SK-N-SH (cell line): ENCODE measurements around the gene PTS. TPM values are rescaled to one million over a fixed set of nuclear protein-coding genes. Genes with fewer than 3 reads are reported as not detected.

Experiments used
- CTCF ChIA-PET: fragments of 300-600, 350-600 bp; formaldehyde crosslinking; extraction: SDS; loops from one replicate; lab custom pipeline; 2021; lab: Yijun Ruan, JAX
- POLR2A ChIA-PET: fragments of 350-600 bp; sonication (Branson Sonifier 250); formaldehyde crosslinking; extraction: SDS; loops from one replicate; lab custom pipeline; 2020; ENCODE audit warnings: antibody characterized with exemption, inconsistent platforms; lab: Yijun Ruan, JAX
- DNase-seq: peaks from one replicate; pipeline ENCODE4 v3.0.0; 2012
- H2AFZ ChIP-seq: fragments of 200-600 bp; sonication (generic); 2 replicates; pipeline ENCODE4 v1.8.1; 2016; ENCODE audit warnings: antibody characterized with exemption, mild to moderate bottlenecking, low read depth
- H3F3A ChIP-seq: fragments of 200-600 bp; sonication (generic); replicated peaks from 2 replicates; pipeline ENCODE3; 2016; ENCODE audit warnings: antibody characterized with exemption, mild to moderate bottlenecking; ENCODE audit not compliant: insufficient read depth
- H3K27ac ChIP-seq, 2 experiments: fragments of 200-500 bp in 1 of 2; fragments of 200-600 bp in 1 of 2; sonication (Bioruptor generic) in 1 of 2; sonication (generic), shearing (Covaris generic) in 1 of 2; 2 replicates each; pipeline versions ENCODE4 v1.5.1 to v1.6.1; 2014 to 2016; ENCODE audit warnings: low read depth in 2 of 2, inconsistent platforms in 1 of 2, low read length in 1 of 2, mild to moderate bottlenecking in 1 of 2, mixed read lengths in 1 of 2
- H3K27me3 ChIP-seq: fragments of 200-600 bp; sonication (generic), shearing (Covaris generic); 2 replicates; pipeline ENCODE4 v1.6.1; 2016; ENCODE audit warnings: mixed run types; ENCODE audit not compliant: insufficient read depth
- H3K36me3 ChIP-seq, 2 experiments: fragments of 200-500 bp in 1 of 2; fragments of 200-600 bp in 1 of 2; sonication (Bioruptor generic) in 1 of 2; sonication (generic) in 1 of 2; replicated peaks in 1 of 2; 2 replicates each; pipeline versions ENCODE3 to v1.5.1; 2014 to 2016; ENCODE audit warnings: low read length in 1 of 2, mild to moderate bottlenecking in 1 of 2; ENCODE audit not compliant: insufficient read depth in 2 of 2, control insufficient read depth in 1 of 2
- H3K4me1 ChIP-seq, 2 experiments: fragments of 200-500 bp in 1 of 2; fragments of 200-600 bp in 1 of 2; sonication (Bioruptor generic) in 1 of 2; sonication (generic), shearing (Covaris generic) in 1 of 2; 2 replicates each; pipeline versions ENCODE4 v1.5.1 to v1.6.1; 2014 to 2016; ENCODE audit warnings: low read depth in 1 of 2, low read length in 1 of 2, mixed run types in 1 of 2; ENCODE audit not compliant: insufficient read depth in 2 of 2, control insufficient read depth in 1 of 2
- H3K4me2 ChIP-seq: fragments of 200-600 bp; sonication (generic), shearing (Covaris generic); 2 replicates; pipeline ENCODE4 v1.6.1; 2017; ENCODE audit warnings: mixed run types
- H3K4me3 ChIP-seq, 2 experiments: fragments of 200-500 bp in 1 of 2; fragments of 200-600 bp in 1 of 2; sonication (Bioruptor generic) in 1 of 2; sonication (generic), shearing (Covaris generic) in 1 of 2; 2 replicates each; pipeline versions ENCODE4 v1.5.1 to v1.8.1; 2014 to 2016; ENCODE audit warnings: low read depth in 2 of 2, inconsistent platforms in 1 of 2, low read length in 1 of 2, mild to moderate bottlenecking in 1 of 2, mixed read lengths in 1 of 2, moderate library complexity in 1 of 2
- H3K79me2 ChIP-seq: fragments of 200-600 bp; sonication (generic); 2 replicates; pipeline ENCODE4 v1.8.1; 2017; ENCODE audit warnings: mild to moderate bottlenecking; ENCODE audit not compliant: insufficient read depth
- H3K9ac ChIP-seq: fragments of 200-600 bp; sonication (generic); 2 replicates; pipeline ENCODE4 v1.6.1; 2017; ENCODE audit warnings: mixed run types
- H3K9me2 ChIP-seq: fragments of 200-600 bp; sonication (generic); 2 replicates; pipeline ENCODE4 v1.6.1; 2017; ENCODE audit warnings: mixed run types
- H3K9me3 ChIP-seq: fragments of 200-600 bp; sonication (generic); 2 replicates; pipeline ENCODE4 v1.6.1; 2017; ENCODE audit warnings: mixed run types, mild to moderate bottlenecking, moderate library complexity
- H4K20me1 ChIP-seq: fragments of 200-600 bp; sonication (generic); 2 replicates; pipeline ENCODE4 v1.6.1; 2017; ENCODE audit warnings: mild to moderate bottlenecking, mixed run types; ENCODE audit not compliant: insufficient read depth
- CHD2 ChIP-seq: fragments of 150-350 bp; IDR thresholded peaks from 2 replicates; pipeline ENCODE4 v1.6.1; 2018; ENCODE audit warnings: low read length; ENCODE audit not compliant: partially characterized antibody
- EP300 ChIP-seq, 2 experiments: IDR thresholded peaks; 2 replicates each; pipeline versions ENCODE4 v1.4.0 to v1.6.1; 2012; ENCODE audit warnings: borderline replicate concordance in 1 of 2, low read depth in 1 of 2, low read length in 1 of 2
- EZH2phosphoT487 ChIP-seq: fragments of 200-600 bp; sonication (generic); IDR thresholded peaks from 2 replicates; pipeline ENCODE4 v1.6.1; 2017; ENCODE audit warnings: low read depth, mixed run types, mild to moderate bottlenecking, antibody characterized with exemption, moderate library complexity, borderline replicate concordance
- FOXM1 ChIP-seq: IDR thresholded peaks from 2 replicates; pipeline ENCODE4 v1.4.0; 2012; ENCODE audit warnings: low read depth, mild to moderate bottlenecking
- GATA2 ChIP-seq: sonication (generic); formaldehyde crosslinking; IDR thresholded peaks from 2 replicates; pipeline ENCODE4 v1.5.0; 2020; ENCODE audit warnings: mild to moderate bottlenecking, missing genetic modification reagents
- IRF3 ChIP-seq: fragments of 150-350 bp; IDR thresholded peaks from 2 replicates; pipeline ENCODE4 v1.6.1; 2016; ENCODE audit warnings: mild to moderate bottlenecking, low read depth, low read length
- MEF2A ChIP-seq: IDR thresholded peaks from 2 replicates; pipeline ENCODE4 v1.4.0; 2012; ENCODE audit warnings: low read depth, borderline replicate concordance
- POLR2AphosphoS5 ChIP-seq: IDR thresholded peaks from 2 replicates; pipeline ENCODE4 v1.6.1; 2012; ENCODE audit warnings: low read depth, low read length
- SIN3A ChIP-seq: IDR thresholded peaks from 2 replicates; pipeline ENCODE4 v1.6.1; 2012; ENCODE audit warnings: low read depth, mild to moderate bottlenecking, low read length, moderate library complexity, borderline replicate concordance
- TAF1 ChIP-seq: IDR thresholded peaks from 2 replicates; pipeline ENCODE4 v1.6.1; 2012; ENCODE audit warnings: low read depth, mild to moderate bottlenecking, low read length, moderate library complexity, borderline replicate concordance
- TEAD4 ChIP-seq: IDR thresholded peaks from 2 replicates; pipeline ENCODE4 v1.4.0; 2012; ENCODE audit warnings: mild to moderate bottlenecking, borderline replicate concordance; ENCODE audit not compliant: insufficient read depth
- YY1 ChIP-seq: IDR thresholded peaks from 2 replicates; pipeline ENCODE4 v1.4.0; 2012; ENCODE audit warnings: low read depth, mild to moderate bottlenecking
- WGBS: methylation state at CpG from one replicate; pipeline ENCODE4 v1.1.6; 2017; ENCODE audit warnings: low lambda C conversion rate; 5-methylcytosine and 5-hydroxymethylcytosine counted together
- polyA plus RNA-seq, 3 experiments: library from polyadenylated mRNA; depleted of rRNA; stranded (reverse); fragments of >200 nt; gene quantifications; 2 replicates each; pipeline ENCODE4 v1.2.3, GENCODE V29; 2012
- TF ChIP-seq, protein P1 (sequence below): IDR thresholded peaks from 2 replicates; pipeline ENCODE4 v1.4.0; 2012; ENCODE audit warnings: low read depth
- TF ChIP-seq, protein P2 (sequence below): fragments of 150-350 bp; IDR thresholded peaks from 2 replicates; pipeline ENCODE4 v1.6.1; 2017; ENCODE audit warnings: antibody characterized with exemption, low read length, low read depth, borderline replicate concordance

PTS gene
- polyA plus RNA-seq, 1 of the 3 experiments (the other 2 are of a cell fraction) = 54.0 TPM

DNA sequence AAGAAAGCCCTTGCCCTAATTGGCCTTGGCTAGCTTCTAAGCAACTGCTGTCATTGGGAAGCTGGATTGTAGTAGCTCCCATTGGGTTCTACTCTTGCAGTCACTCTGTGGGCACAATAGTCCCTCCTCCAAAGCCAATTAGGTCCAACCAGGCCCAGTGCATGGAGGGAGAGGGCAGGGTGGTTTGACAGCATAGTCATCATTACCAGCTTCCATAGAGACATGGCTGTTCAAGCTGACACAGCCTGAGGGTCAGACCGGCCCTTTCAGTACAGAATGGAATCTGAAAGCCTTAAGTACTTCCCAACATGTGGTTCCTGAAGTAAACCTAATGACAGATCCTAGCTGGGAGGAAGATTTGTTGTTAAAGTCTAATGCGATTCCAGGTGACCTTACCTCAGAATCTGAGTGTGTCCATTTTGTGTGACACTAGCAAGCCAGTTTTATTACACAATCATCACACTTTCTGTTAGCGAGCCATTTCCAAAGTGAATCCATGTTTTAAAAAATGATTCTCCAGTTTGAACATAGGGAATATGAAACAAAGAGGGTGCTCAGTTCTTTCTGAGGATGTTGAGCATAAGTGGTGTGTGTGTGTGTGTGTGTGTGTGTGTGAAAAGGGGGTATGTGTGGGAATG is 27.5 kb downstream of the PTS start:
- TF ChIP-seq, protein P1, sequence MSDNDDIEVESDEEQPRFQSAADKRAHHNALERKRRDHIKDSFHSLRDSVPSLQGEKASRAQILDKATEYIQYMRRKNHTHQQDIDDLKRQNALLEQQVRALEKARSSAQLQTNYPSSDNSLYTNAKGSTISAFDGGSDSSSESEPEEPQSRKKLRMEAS = no peak
- no peak for TF ChIP-seq TEAD4
- TF ChIP-seq IRF3 = no peak
- no peak for TF ChIP-seq CHD2
- TF ChIP-seq TAF1 = no peak
- no peak for TF ChIP-seq SIN3A
- TF ChIP-seq FOXM1 = no peak
- no peak for TF ChIP-seq EP300 (IDR thresholded peaks at IDR 0.05; ENCODE audit: borderline replicate concordance in 1 of 2, low read depth in 1 of 2, low read length in 1 of 2)
- no peak for TF ChIP-seq GATA2 (CRISPR knock-in tag)
- TF ChIP-seq MEF2A = no peak
- TF ChIP-seq YY1 = no peak
- no peak for TF ChIP-seq POLR2AphosphoS5
- TF ChIP-seq, protein P2, sequence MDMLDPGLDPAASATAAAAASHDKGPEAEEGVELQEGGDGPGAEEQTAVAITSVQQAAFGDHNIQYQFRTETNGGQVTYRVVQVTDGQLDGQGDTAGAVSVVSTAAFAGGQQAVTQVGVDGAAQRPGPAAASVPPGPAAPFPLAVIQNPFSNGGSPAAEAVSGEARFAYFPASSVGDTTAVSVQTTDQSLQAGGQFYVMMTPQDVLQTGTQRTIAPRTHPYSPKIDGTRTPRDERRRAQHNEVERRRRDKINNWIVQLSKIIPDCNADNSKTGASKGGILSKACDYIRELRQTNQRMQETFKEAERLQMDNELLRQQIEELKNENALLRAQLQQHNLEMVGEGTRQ = no peak
- no peak for TF ChIP-seq EZH2phosphoT487
- TF ChIP-seq, all 33 proteins: peak for 0
- Histone ChIP-seq H3F3A (no peaks in the 10 kb centered on the region), H3K9ac (no peak overlapping the region), H3K4me2 (no peak overlapping the region), H2AFZ (no peak overlapping the region), H3K9me2 (no peaks in the 10 kb centered on the region), H4K20me1 (no peaks in the 10 kb centered on the region), H3K79me2 (no peaks in the 10 kb centered on the region), H3K9me3 (no peaks in the 10 kb centered on the region), H3K4me1 (no peaks in the 10 kb centered on the region), H3K36me3 (no peaks in the 10 kb centered on the region), H3K27me3 (no peaks in the 10 kb centered on the region), H3K4me3 (no peak overlapping the region), H3K27ac (no peak overlapping the region)
- WGBS = 88% methylated on average over 3 of the region's 3 CpGs
- no peak for DNase-seq
- ChIA-PET CTCF (interaction anchor here (0.7 to 1.0 kb wide), 2 partner anchors 22 to 78 kb away, joined by 3 read pairs; partner anchors contain the start of gene BCO2), POLR2A (no interaction called here)
